ENCODE data around the gene SDCCAG8. TPM values are rescaled to one million over a fixed set of nuclear protein-coding genes. Genes with fewer than 3 reads are reported as not detected.

Gene SDCCAG8
- total RNA-seq, 1 donor from 2014 or later: 25.4 TPM

- DNase-seq (ENCODE audit: low spot score): no peak
- Mint-ChIP-seq H3K4me1 (ENCODE audit: low read depth) (peaks cover 11% of the 10 kb centered on the region), H3K9me3 (no peaks in the 10 kb centered on the region), H3K27ac (no peak overlapping the region), H3K4me3 (ENCODE audit: low read depth) (no peak overlapping the region), H3K36me3 (ENCODE audit: low read depth) (peaks cover 9% of the 10 kb centered on the region), H3K27me3 (ENCODE audit: low read depth) (no peaks in the 10 kb centered on the region)
- intact Hi-C loops (cut with micrococcal nuclease): loop anchor here (5.0 kb wide), 1 partner anchor 236 kb away; no protein-coding TSS in a partner anchor
Measured at GRCh38 chr1:243351337-243351736, 95.5 kb downstream of the SDCCAG8 start.

GRCh38 chr1:243354511-243355153, 98.8 kb downstream of the SDCCAG8 start:
- intact Hi-C loops (cut with micrococcal nuclease): loop anchor here (5.0 kb wide), 1 partner anchor 233 kb away; no protein-coding TSS in a partner anchor
- Mint-ChIP-seq H3K27me3 (ENCODE audit: low read depth) (no peaks in the 10 kb centered on the region), H3K9me3 (no peaks in the 10 kb centered on the region), H3K4me3 (ENCODE audit: low read depth) (peak overlapping the region; percentile 46), H3K4me1 (ENCODE audit: low read depth) (peaks cover 11% of the 10 kb centered on the region), H3K27ac (no peak overlapping the region), H3K36me3 (ENCODE audit: low read depth) (peaks cover 15% of the 10 kb centered on the region)
- DNase-seq (ENCODE audit: low spot score): no peak

- Mint-ChIP-seq H3K27me3 (ENCODE audit: low read depth) (no peaks in the 10 kb centered on the region), H3K4me3 (ENCODE audit: low read depth) (no peak overlapping the region), H3K27ac (no peak overlapping the region), H3K9me3 (no peaks in the 10 kb centered on the region), H3K4me1 (ENCODE audit: low read depth) (no peaks in the 10 kb centered on the region), H3K36me3 (ENCODE audit: low read depth) (peaks cover 9% of the 10 kb centered on the region)
- intact Hi-C loops (cut with micrococcal nuclease): no loop called here
- no peak for DNase-seq (ENCODE audit: low spot score)
Measured at GRCh38 chr1:243363832-243364231, 108.0 kb downstream of the SDCCAG8 start.

- Mint-ChIP-seq H3K4me1 (ENCODE audit: low read depth) (no peaks in the 10 kb centered on the region), H3K9me3 (no peaks in the 10 kb centered on the region), H3K27me3 (ENCODE audit: low read depth) (no peaks in the 10 kb centered on the region), H3K4me3 (ENCODE audit: low read depth) (no peak overlapping the region), H3K27ac (no peak overlapping the region), H3K36me3 (ENCODE audit: low read depth) (peaks cover 9% of the 10 kb centered on the region)
- intact Hi-C loops (cut with micrococcal nuclease): no loop called here
- DNase-seq (ENCODE audit: low spot score): no peak
Measured at GRCh38 chr1:243364330-243364729, 108.5 kb downstream of the SDCCAG8 start.

- no peak for DNase-seq (ENCODE audit: low spot score)
- Mint-ChIP-seq H3K27ac (no peak overlapping the region), H3K27me3 (ENCODE audit: low read depth) (no peaks in the 10 kb centered on the region), H3K9me3 (no peaks in the 10 kb centered on the region), H3K36me3 (ENCODE audit: low read depth) (peaks cover 11% of the 10 kb centered on the region), H3K4me3 (ENCODE audit: low read depth) (no peak overlapping the region), H3K4me1 (ENCODE audit: low read depth) (no peaks in the 10 kb centered on the region)
- intact Hi-C loops (cut with micrococcal nuclease): no loop called here
Measured at GRCh38 chr1:243364866-243365265, 109.0 kb downstream of the SDCCAG8 start.

- H3K4me3 Mint-ChIP-seq (ENCODE audit: low read depth): no peak overlapping the region
- H3K36me3 Mint-ChIP-seq (ENCODE audit: low read depth): peaks cover 3% of the 10 kb centered on the region
- H3K9me3 Mint-ChIP-seq: no peaks in the 10 kb centered on the region
- no peak for DNase-seq (ENCODE audit: low spot score)
- no peak overlapping the region for H3K27ac Mint-ChIP-seq
- peaks cover 1% of the 10 kb centered on the region for H3K4me1 Mint-ChIP-seq (ENCODE audit: low read depth)
- intact Hi-C loops (cut with micrococcal nuclease): no loop called here
- no peaks in the 10 kb centered on the region for H3K27me3 Mint-ChIP-seq (ENCODE audit: low read depth)
Measured at GRCh38 chr1:243367314-243367713, 111.5 kb downstream of the SDCCAG8 start.

GRCh38 chr1:243374412-243374811, 118.6 kb downstream of the SDCCAG8 start:
- H3K36me3 Mint-ChIP-seq (ENCODE audit: low read depth): peaks cover 14% of the 10 kb centered on the region
- peaks cover 18% of the 10 kb centered on the region for H3K9me3 Mint-ChIP-seq
- no peak overlapping the region for H3K4me3 Mint-ChIP-seq (ENCODE audit: low read depth)
- H3K4me1 Mint-ChIP-seq (ENCODE audit: low read depth): peaks cover 1% of the 10 kb centered on the region
- no peak for DNase-seq (ENCODE audit: low spot score)
- H3K27ac Mint-ChIP-seq: no peak overlapping the region
- intact Hi-C loops (cut with micrococcal nuclease): no loop called here
- no peaks in the 10 kb centered on the region for H3K27me3 Mint-ChIP-seq (ENCODE audit: low read depth)

GRCh38 chr1:243375596-243375995, 119.8 kb downstream of the SDCCAG8 start:
- peaks cover 12% of the 10 kb centered on the region for H3K36me3 Mint-ChIP-seq (ENCODE audit: low read depth)
- H3K4me1 Mint-ChIP-seq (ENCODE audit: low read depth): no peaks in the 10 kb centered on the region
- no peak overlapping the region for H3K4me3 Mint-ChIP-seq (ENCODE audit: low read depth)
- H3K9me3 Mint-ChIP-seq: peaks cover 18% of the 10 kb centered on the region
- no peaks in the 10 kb centered on the region for H3K27me3 Mint-ChIP-seq (ENCODE audit: low read depth)
- H3K27ac Mint-ChIP-seq: no peak overlapping the region
- intact Hi-C loops (cut with micrococcal nuclease): no loop called here
- DNase-seq (ENCODE audit: low spot score): no peak

- Mint-ChIP-seq H3K36me3 (ENCODE audit: low read depth) (peaks cover 19% of the 10 kb centered on the region), H3K4me1 (ENCODE audit: low read depth) (no peaks in the 10 kb centered on the region)
Measured at GRCh38 chr1:243378669-243379068, 122.8 kb downstream of the SDCCAG8 start.

GRCh38 chr1:243379208-243379607, 123.4 kb downstream of the SDCCAG8 start:
- H3K36me3 Mint-ChIP-seq (ENCODE audit: low read depth): peaks cover 15% of the 10 kb centered on the region
- H3K4me1 Mint-ChIP-seq (ENCODE audit: low read depth): no peaks in the 10 kb centered on the region
- no peaks in the 10 kb centered on the region for H3K27me3 Mint-ChIP-seq (ENCODE audit: low read depth)
- H3K27ac Mint-ChIP-seq: no peak overlapping the region
- H3K4me3 Mint-ChIP-seq (ENCODE audit: low read depth): no peak overlapping the region
- intact Hi-C loops (cut with micrococcal nuclease): no loop called here
- DNase-seq (ENCODE audit: low spot score): no peak
- peaks cover 5% of the 10 kb centered on the region for H3K9me3 Mint-ChIP-seq

More at GRCh38 chr1:243378669-243379068, 122.8 kb downstream of the SDCCAG8 start:
- Mint-ChIP-seq H3K4me3 (ENCODE audit: low read depth) (no peak overlapping the region), H3K27ac (no peak overlapping the region), H3K27me3 (ENCODE audit: low read depth) (no peaks in the 10 kb centered on the region), H3K9me3 (peaks cover 11% of the 10 kb centered on the region)
- DNase-seq (ENCODE audit: low spot score): no peak
- intact Hi-C loops (cut with micrococcal nuclease): no loop called here

- DNase-seq (ENCODE audit: low spot score): no peak
- no peak overlapping the region for H3K27ac Mint-ChIP-seq
- peaks cover under 1% of the 10 kb centered on the region for H3K9me3 Mint-ChIP-seq
- no peaks in the 10 kb centered on the region for H3K4me1 Mint-ChIP-seq (ENCODE audit: low read depth)
- no peak overlapping the region for H3K4me3 Mint-ChIP-seq (ENCODE audit: low read depth)
- intact Hi-C loops (cut with micrococcal nuclease): no loop called here
- peaks cover 15% of the 10 kb centered on the region for H3K36me3 Mint-ChIP-seq (ENCODE audit: low read depth)
- H3K27me3 Mint-ChIP-seq (ENCODE audit: low read depth): no peaks in the 10 kb centered on the region
Measured at GRCh38 chr1:243379706-243380105, 123.9 kb downstream of the SDCCAG8 start.

- no peak overlapping the region for H3K4me3 Mint-ChIP-seq (ENCODE audit: low read depth)
- peaks cover 9% of the 10 kb centered on the region for H3K4me1 Mint-ChIP-seq (ENCODE audit: low read depth)
- no peak for DNase-seq (ENCODE audit: low spot score)
- no peaks in the 10 kb centered on the region for H3K9me3 Mint-ChIP-seq
- H3K27me3 Mint-ChIP-seq (ENCODE audit: low read depth): no peaks in the 10 kb centered on the region
- intact Hi-C loops (cut with micrococcal nuclease): no loop called here
- no peak overlapping the region for H3K27ac Mint-ChIP-seq
- no peaks in the 10 kb centered on the region for H3K36me3 Mint-ChIP-seq (ENCODE audit: low read depth)
Measured at GRCh38 chr1:243388276-243388675, 132.4 kb downstream of the SDCCAG8 start.

- Mint-ChIP-seq H3K27me3 (ENCODE audit: low read depth) (no peaks in the 10 kb centered on the region), H3K36me3 (ENCODE audit: low read depth) (no peaks in the 10 kb centered on the region), H3K4me3 (ENCODE audit: low read depth) (no peak overlapping the region), H3K4me1 (ENCODE audit: low read depth) (peaks cover 9% of the 10 kb centered on the region), H3K9me3 (no peaks in the 10 kb centered on the region), H3K27ac (no peak overlapping the region)
- no peak for DNase-seq (ENCODE audit: low spot score)
- intact Hi-C loops (cut with micrococcal nuclease): no loop called here
Measured at GRCh38 chr1:243390162-243390791, 134.4 kb downstream of the SDCCAG8 start.

Measured in activated T-helper 2 cell treated with anti-CD3 and anti-CD28 coated beads, Interferon-gamma antibody, Interleukin-2, Interleukin-4, amounts not matched to agents 10 μg/mL and 5 μg/mL and 100 μg/mL, durations not matched to agents 14 hours and 24 hours and 36 hours (primary cell).